Measurements from ENCODE around the gene CYP2D6.

Gene CYP2D6

GRCh38 chr22:42171946-42172719 lies 41.5 kb upstream of the CYP2D6 start:
- TF ChIP-seq GLIS3 (CRISPR knock-in tag; IDR thresholded peaks at IDR 0.05) (no peak), ZFP3 (CRISPR knock-in tag; IDR thresholded peaks at IDR 0.05) (no peak), ZNF70 (CRISPR knock-in tag; IDR thresholded peaks at IDR 0.05) (no peak), TCF4 (CRISPR knock-in tag; IDR thresholded peaks at IDR 0.05; ENCODE audit: borderline replicate concordance) (no peak), CREB5 (CRISPR knock-in tag; IDR thresholded peaks at IDR 0.05; ENCODE audit: low read depth) (no peak), RARB (CRISPR knock-in tag; IDR thresholded peaks at IDR 0.05) (no peak), CSDC2 (CRISPR knock-in tag; IDR thresholded peaks at IDR 0.05) (no peak), OSR1 (CRISPR knock-in tag; IDR thresholded peaks at IDR 0.05) (no peak)
- no peak for ATAC-seq

GRCh38 chr22:42171417-42171816 lies 40.8 kb upstream of the CYP2D6 start:
- no peak for ATAC-seq

GRCh38 chr22:42170946-42171345 lies 40.3 kb upstream of the CYP2D6 start:
- no peak for ATAC-seq
- no peak for TF ChIP-seq ZNF8 (CRISPR knock-in tag; IDR thresholded peaks at IDR 0.05)
- no peak for TF ChIP-seq CSRNP3 (CRISPR knock-in tag; IDR thresholded peaks at IDR 0.05)
- TF ChIP-seq TSHZ2 (CRISPR knock-in tag; IDR thresholded peaks at IDR 0.05) = no peak
- TF ChIP-seq ZFP30 (CRISPR knock-in tag; IDR thresholded peaks at IDR 0.05) = no peak
- TF ChIP-seq ESRRG (CRISPR knock-in tag; IDR thresholded peaks at IDR 0.05) = no peak
- no peak for TF ChIP-seq OSR1 (CRISPR knock-in tag; IDR thresholded peaks at IDR 0.05)
- TF ChIP-seq PATZ1 (CRISPR knock-in tag; IDR thresholded peaks at IDR 0.05; ENCODE audit: borderline replicate concordance) = no peak
- TF ChIP-seq ARNTL (CRISPR knock-in tag; IDR thresholded peaks at IDR 0.05; ENCODE audit: borderline replicate concordance, low read depth) = no peak
- TF ChIP-seq CREB5 (CRISPR knock-in tag; IDR thresholded peaks at IDR 0.05; ENCODE audit: low read depth) = no peak
- TF ChIP-seq ZNF70 (CRISPR knock-in tag; IDR thresholded peaks at IDR 0.05) = no peak

More at GRCh38 chr22:42171417-42171816, 40.8 kb upstream of the CYP2D6 start:
- TF ChIP-seq ISL1 (CRISPR knock-in tag; IDR thresholded peaks at IDR 0.05) (no peak), CSDC2 (CRISPR knock-in tag; IDR thresholded peaks at IDR 0.05) (no peak), CSRNP3 (CRISPR knock-in tag; IDR thresholded peaks at IDR 0.05) (no peak), TOX (CRISPR knock-in tag; IDR thresholded peaks at IDR 0.05; ENCODE audit: borderline replicate concordance) (no peak), SNAI2 (CRISPR knock-in tag; IDR thresholded peaks at IDR 0.05) (no peak), POU6F1 (CRISPR knock-in tag; IDR thresholded peaks at IDR 0.05; ENCODE audit: borderline replicate concordance, low read depth) (no peak), ESRRG (CRISPR knock-in tag; IDR thresholded peaks at IDR 0.05) (no peak), CREB5 (CRISPR knock-in tag; IDR thresholded peaks at IDR 0.05; ENCODE audit: low read depth) (no peak)

Data from SK-N-SH treated with all-trans-retinoic acid at 6 μM for 48 hours (cell line).